H9 (cell line): ENCODE results near the gene MARF1. TPM values are rescaled to one million over a fixed set of nuclear protein-coding genes. Genes with fewer than 3 reads are reported as not detected.

Experiments
- DNase-seq: peaks from one replicate; pipeline ENCODE4 v3.0.0-alpha.2; 2017
- H2AFZ ChIP-seq: one replicate; pipeline ENCODE4 v1.6.1; 2013; ENCODE audit warnings: mild to moderate bottlenecking, low read length, control low read depth, moderate library complexity
- H2AK5ac ChIP-seq: 2 replicates; pipeline ENCODE4 v1.6.1; 2013; ENCODE audit warnings: low read length, control low read depth, mixed read lengths; ENCODE audit not compliant: insufficient read length
- H2BK120ac ChIP-seq: one replicate; pipeline ENCODE4 v1.6.1; 2013; ENCODE audit warnings: low read depth, mild to moderate bottlenecking, low read length, control low read depth, inconsistent platforms; ENCODE audit not compliant: poor library complexity, severe bottlenecking
- H2BK12ac ChIP-seq: 2 replicates; pipeline ENCODE4 v1.6.1; 2013; ENCODE audit warnings: low read length, control low read depth, mixed read lengths, low read depth; ENCODE audit not compliant: insufficient read length
- H2BK15ac ChIP-seq: 2 replicates; pipeline ENCODE4 v1.6.1; 2013; ENCODE audit warnings: low read depth, low read length, control low read depth
- H2BK20ac ChIP-seq: one replicate; pipeline ENCODE4 v1.6.1; 2013; ENCODE audit warnings: low read depth, mild to moderate bottlenecking, low read length, control low read depth, inconsistent platforms; ENCODE audit not compliant: poor library complexity, severe bottlenecking
- H2BK5ac ChIP-seq: 2 replicates; pipeline ENCODE4 v1.6.1; 2013; ENCODE audit warnings: low read length, control low read depth, mixed read lengths; ENCODE audit not compliant: insufficient read length
- H3K14ac ChIP-seq: 2 replicates; pipeline ENCODE4 v1.6.1; 2013; ENCODE audit warnings: low read length, control low read depth; ENCODE audit not compliant: insufficient read depth
- H3K18ac ChIP-seq: 2 replicates; pipeline ENCODE4 v1.6.1; 2013; ENCODE audit warnings: low read depth, mild to moderate bottlenecking, mixed read lengths, low read length, control low read depth; ENCODE audit not compliant: insufficient read length
- H3K23ac ChIP-seq: 2 replicates; pipeline ENCODE4 v1.6.1; 2013; ENCODE audit warnings: low read length, control low read depth, mixed read lengths, low read depth; ENCODE audit not compliant: insufficient read length
- H3K23me2 ChIP-seq: 2 replicates; pipeline ENCODE4 v1.6.1; 2013; ENCODE audit warnings: low read depth, mild to moderate bottlenecking, mixed read lengths, low read length, control low read depth; ENCODE audit not compliant: insufficient read length, poor library complexity, severe bottlenecking
- H3K27ac ChIP-seq: 2 replicates; pipeline ENCODE4 v1.5.1; 2013; ENCODE audit warnings: low read length, control low read depth, mixed read lengths, low read depth; ENCODE audit not compliant: insufficient read length
- H3K27me3 ChIP-seq: 2 replicates; pipeline ENCODE4 v1.6.1; 2013; ENCODE audit warnings: low read length, control low read depth, inconsistent platforms; ENCODE audit not compliant: insufficient read depth
- H3K4ac ChIP-seq: 2 replicates; pipeline ENCODE4 v1.6.1; 2013; ENCODE audit warnings: low read depth, mild to moderate bottlenecking, control low read depth, inconsistent platforms, low read length, moderate library complexity
- H3K4me1 ChIP-seq: 2 replicates; pipeline ENCODE4 v1.6.1; 2013; ENCODE audit warnings: low read length, control low read depth, inconsistent platforms; ENCODE audit not compliant: insufficient read depth
- H3K4me2 ChIP-seq: 2 replicates; pipeline ENCODE4 v1.6.1; 2013; ENCODE audit warnings: low read length, control low read depth, mixed read lengths; ENCODE audit not compliant: insufficient read length, insufficient read depth
- H3K56ac ChIP-seq: 2 replicates; pipeline ENCODE4 v1.6.1; 2013; ENCODE audit warnings: low read depth, mild to moderate bottlenecking, mixed read lengths, low read length, control low read depth; ENCODE audit not compliant: insufficient read length
- H3K79me1 ChIP-seq: 2 replicates; pipeline ENCODE4 v1.6.1; 2013; ENCODE audit warnings: low read depth, mild to moderate bottlenecking, moderate library complexity, low read length, control low read depth, inconsistent platforms; ENCODE audit not compliant: insufficient read depth, poor library complexity, severe bottlenecking
- H3K79me2 ChIP-seq: 2 replicates; pipeline ENCODE4 v1.6.1; 2013; ENCODE audit warnings: low read length, control low read depth, inconsistent platforms; ENCODE audit not compliant: insufficient read depth
- H3K9ac ChIP-seq: 2 replicates; pipeline ENCODE4 v1.6.1; 2013; ENCODE audit warnings: low read length, control low read depth, mixed read lengths; ENCODE audit not compliant: insufficient read length; ENCODE audit errors: extremely low read depth
- H3K9me3 ChIP-seq: one replicate; pipeline ENCODE4 v1.6.1; 2013; ENCODE audit warnings: low read depth, low read length, inconsistent platforms; ENCODE audit not compliant: control insufficient read depth
- H3T11ph ChIP-seq: one replicate; pipeline ENCODE4 v1.6.1; 2013; ENCODE audit warnings: mild to moderate bottlenecking, low read length, control low read depth, inconsistent platforms
- H4K20me1 ChIP-seq: one replicate; pipeline ENCODE4 v1.6.1; 2013; ENCODE audit not compliant: control insufficient read depth, insufficient read length, insufficient read depth
- H4K5ac ChIP-seq: 2 replicates; pipeline ENCODE4 v1.6.1; 2013; ENCODE audit warnings: low read depth, mild to moderate bottlenecking, mixed read lengths, low read length, control low read depth; ENCODE audit not compliant: insufficient read length
- H4K8ac ChIP-seq: replicated peaks from 2 replicates; pipeline ENCODE4 v1.6.1; 2013; ENCODE audit warnings: low read length, control low read depth, mixed read lengths, low read depth; ENCODE audit not compliant: insufficient read length
- H4K91ac ChIP-seq: 2 replicates; pipeline ENCODE4 v1.6.1; 2013; ENCODE audit warnings: low read depth, mild to moderate bottlenecking, moderate library complexity, mixed read lengths, low read length, control low read depth; ENCODE audit not compliant: insufficient read length
- H3K27ac Mint-ChIP-seq, 3 experiments: 2 replicates in 2 of 3; 3 replicates in 1 of 3; pipeline ENCODE4 v1.8.0; 2020 to 2021; ENCODE audit warnings: mixed read lengths in 3 of 3, mild to moderate bottlenecking in 1 of 3, moderate library complexity in 1 of 3
- H3K27me3 Mint-ChIP-seq: 2 replicates; pipeline ENCODE4 v1.8.0; 2021; ENCODE audit warnings: low read depth, mild to moderate bottlenecking, moderate library complexity, mixed read lengths
- H3K36me3 Mint-ChIP-seq, 3 experiments: 2 replicates in 2 of 3; 3 replicates in 1 of 3; pipeline ENCODE4 v1.8.0; 2020 to 2021; ENCODE audit warnings: low read depth in 3 of 3, mixed read lengths in 3 of 3; ENCODE audit not compliant: insufficient read depth in 1 of 3
- H3K4me1 Mint-ChIP-seq, 2 experiments: 2 replicates each; pipeline ENCODE4 v1.8.0; 2020; ENCODE audit warnings: mixed read lengths in 2 of 2
- H3K4me3 Mint-ChIP-seq, 2 experiments: 2 replicates in 1 of 2; 3 replicates in 1 of 2; pipeline ENCODE4 v1.8.0; 2020 to 2021; ENCODE audit warnings: mild to moderate bottlenecking in 2 of 2, mixed read lengths in 2 of 2, moderate library complexity in 1 of 2
- H3K9me3 Mint-ChIP-seq, 2 experiments: 2 replicates in 1 of 2; 3 replicates in 1 of 2; pipeline ENCODE4 v1.8.0; 2020; ENCODE audit warnings: mild to moderate bottlenecking in 2 of 2, mixed read lengths in 2 of 2, moderate library complexity in 1 of 2
- CTCF ChIP-seq: fragments of 200-600 bp; sonication (generic); conservative IDR thresholded peaks from 3 replicates; pipeline ENCODE4 v1.8.0; 2021; ENCODE audit warnings: antibody characterized with exemption, mild to moderate bottlenecking
- WGBS: extraction: QIAGEN DNeasy Blood & Tissue Kit; methylation state at CpG from one replicate; pipeline ENCODE4 v1.1.7; 2013; ENCODE audit warnings: missing lambda C conversion rate, low lambda C conversion rate, mixed read lengths; ENCODE audit not compliant: insufficient read length; ENCODE audit errors: extremely low coverage; 5-methylcytosine and 5-hydroxymethylcytosine counted together
- total RNA-seq: library from RNA; stranded (reverse); gene quantifications from 2 replicates; pipeline ENCODE4 v1.2.1, GENCODE V29; 2021

MARF1 gene
- total RNA-seq, 1 experiment from 2014 or later: 23.3 TPM

GRCh38 chr16:15643946-15644250, 944 bp upstream of the MARF1 start:
- no peak overlapping the region for H2BK12ac ChIP-seq
- no peak for TF ChIP-seq CTCF
- H3K9ac ChIP-seq: peak overlapping the region; percentile 94
- no peak overlapping the region for H3K14ac ChIP-seq
- Mint-ChIP-seq H3K9me3 (no peaks in the 10 kb centered on the region), H3K27me3 (no peaks in the 10 kb centered on the region), H3K27ac (peak overlapping the region in 1 of 3 experiments; percentile 90; a peak in 3 of 7 replicates), H3K4me1 (peaks cover 15 to 16% of the 10 kb centered on the region in 2 experiments), H3K4me3 (peak overlapping the region; percentile 85 to 90), H3K36me3 (peaks cover 3% of the 10 kb centered on the region in 3 experiments; a peak in 6 of 7 replicates)
- H3K4ac ChIP-seq: no peak overlapping the region
- H3K79me1 ChIP-seq: peaks cover 3% of the 10 kb centered on the region
- no peak overlapping the region for H4K5ac ChIP-seq
- H2BK15ac ChIP-seq: no peak overlapping the region
- H3K27ac ChIP-seq: no peak overlapping the region
- no peak overlapping the region for H2AFZ ChIP-seq
- H3K79me2 ChIP-seq: peaks cover 6% of the 10 kb centered on the region
- no peak overlapping the region for H3K56ac ChIP-seq
- H2BK120ac ChIP-seq: no peak overlapping the region
- no peaks in the 10 kb centered on the region for H3K4me1 ChIP-seq
- no peaks in the 10 kb centered on the region for H3K27me3 ChIP-seq
- H3T11ph ChIP-seq: no peak overlapping the region
- H3K9me3 ChIP-seq: no peaks in the 10 kb centered on the region
- H3K23me2 ChIP-seq: peaks cover 4% of the 10 kb centered on the region
- no peaks in the 10 kb centered on the region for H4K20me1 ChIP-seq
- H3K23ac ChIP-seq: no peak overlapping the region
- no peak overlapping the region for H4K91ac ChIP-seq
- DNase-seq: no peak
- H2BK5ac ChIP-seq: no peak overlapping the region
- no peak overlapping the region for H2AK5ac ChIP-seq
- no CpG with 5 or more reads among the region's 4 CpGs for WGBS
- peak overlapping the region; percentile 63 for H3K4me2 ChIP-seq
- no peak overlapping the region for H2BK20ac ChIP-seq
- no peak overlapping the region for H3K18ac ChIP-seq
- H4K8ac ChIP-seq: no peak overlapping the region
